ENCODE measurements around the gene SIVA1. TPM values are rescaled to one million over a fixed set of nuclear protein-coding genes. Genes with fewer than 3 reads are reported as not detected.

The SIVA1 gene
- total RNA-seq, 1 donor from 2014 or later = 52.3 TPM

- Mint-ChIP-seq H3K27ac (ENCODE audit: unreplicated experiment) (no peak overlapping the region), H3K36me3 (ENCODE audit: unreplicated experiment) (no peaks in the 10 kb centered on the region), H3K4me1 (ENCODE audit: unreplicated experiment) (peaks cover 40% of the 10 kb centered on the region), H3K27me3 (ENCODE audit: unreplicated experiment) (no peaks in the 10 kb centered on the region), H3K4me3 (ENCODE audit: unreplicated experiment) (no peak overlapping the region), H3K9me3 (ENCODE audit: unreplicated experiment) (no peaks in the 10 kb centered on the region)
- TF ChIP-seq CTCF (IDR thresholded peaks at IDR 0.05) = no peak
- DNase-seq (ENCODE audit: extremely low spot score, unreplicated experiment) = no peak
These were observed 50.4 kb downstream of the SIVA1 start for GRCh38 chr14:104803280-104803911.

- Mint-ChIP-seq H3K27ac (ENCODE audit: unreplicated experiment) (no peak overlapping the region), H3K4me1 (ENCODE audit: unreplicated experiment) (peaks cover 40% of the 10 kb centered on the region), H3K36me3 (ENCODE audit: unreplicated experiment) (no peaks in the 10 kb centered on the region), H3K27me3 (ENCODE audit: unreplicated experiment) (no peaks in the 10 kb centered on the region), H3K9me3 (ENCODE audit: unreplicated experiment) (no peaks in the 10 kb centered on the region), H3K4me3 (ENCODE audit: unreplicated experiment) (no peak overlapping the region)
- DNase-seq (ENCODE audit: extremely low spot score, unreplicated experiment) = no peak
- TF ChIP-seq CTCF (IDR thresholded peaks at IDR 0.05) = no peak
These were observed 51.0 kb downstream of the SIVA1 start for GRCh38 chr14:104803912-104804410.

GRCh38 chr14:104804481-104805325, 51.8 kb downstream of the SIVA1 start:
- H3K27me3 Mint-ChIP-seq (ENCODE audit: unreplicated experiment) = no peaks in the 10 kb centered on the region
- DNase-seq (ENCODE audit: extremely low spot score, unreplicated experiment) = no peak
- H3K4me3 Mint-ChIP-seq (ENCODE audit: unreplicated experiment) = no peak overlapping the region
- TF ChIP-seq CTCF (IDR thresholded peaks at IDR 0.05) = no peak
- H3K27ac Mint-ChIP-seq (ENCODE audit: unreplicated experiment) = no peak overlapping the region
- no peaks in the 10 kb centered on the region for H3K36me3 Mint-ChIP-seq (ENCODE audit: unreplicated experiment)
- H3K9me3 Mint-ChIP-seq (ENCODE audit: unreplicated experiment) = no peaks in the 10 kb centered on the region
- peaks cover 39% of the 10 kb centered on the region for H3K4me1 Mint-ChIP-seq (ENCODE audit: unreplicated experiment)

GRCh38 chr14:104805326-104805678, 52.4 kb downstream of the SIVA1 start:
- peak; percentile 91 for DNase-seq (ENCODE audit: extremely low spot score, unreplicated experiment)
- peak overlapping the region; percentile 63 for H3K27ac Mint-ChIP-seq (ENCODE audit: unreplicated experiment)
- no peaks in the 10 kb centered on the region for H3K36me3 Mint-ChIP-seq (ENCODE audit: unreplicated experiment)
- H3K9me3 Mint-ChIP-seq (ENCODE audit: unreplicated experiment) = no peaks in the 10 kb centered on the region
- no peak for TF ChIP-seq CTCF (IDR thresholded peaks at IDR 0.05)
- H3K4me1 Mint-ChIP-seq (ENCODE audit: unreplicated experiment) = peaks cover 37% of the 10 kb centered on the region
- H3K27me3 Mint-ChIP-seq (ENCODE audit: unreplicated experiment) = no peaks in the 10 kb centered on the region
- no peak overlapping the region for H3K4me3 Mint-ChIP-seq (ENCODE audit: unreplicated experiment)

GRCh38 chr14:104805941-104806624, 53.1 kb downstream of the SIVA1 start:
- Mint-ChIP-seq H3K36me3 (ENCODE audit: unreplicated experiment) (no peaks in the 10 kb centered on the region), H3K4me3 (ENCODE audit: unreplicated experiment) (no peak overlapping the region), H3K27ac (ENCODE audit: unreplicated experiment) (peak overlapping the region; percentile 63), H3K9me3 (ENCODE audit: unreplicated experiment) (no peaks in the 10 kb centered on the region), H3K27me3 (ENCODE audit: unreplicated experiment) (no peaks in the 10 kb centered on the region), H3K4me1 (ENCODE audit: unreplicated experiment) (peaks cover 37% of the 10 kb centered on the region)
- DNase-seq (ENCODE audit: extremely low spot score, unreplicated experiment) = no peak
- TF ChIP-seq CTCF (IDR thresholded peaks at IDR 0.05) = no peak

All from osteocyte (in vitro differentiated cells).